CD4-positive, alpha-beta T cell treated with Interferon alpha-2 for 1 hour (primary cell): Measurements from ENCODE around the gene TENM3.
"Not testable (repeated sequence)": the region's sequence is repeated elsewhere in the genome, so short reads cannot be mapped to it uniquely, and the experiment has no call there.

ENCODE experiments used
- DNase-seq, 2 donors: peaks; one replicate each; pipeline ENCODE4 v3.0.0-alpha.2; 2020 to 2022

TENM3 gene

DNA sequence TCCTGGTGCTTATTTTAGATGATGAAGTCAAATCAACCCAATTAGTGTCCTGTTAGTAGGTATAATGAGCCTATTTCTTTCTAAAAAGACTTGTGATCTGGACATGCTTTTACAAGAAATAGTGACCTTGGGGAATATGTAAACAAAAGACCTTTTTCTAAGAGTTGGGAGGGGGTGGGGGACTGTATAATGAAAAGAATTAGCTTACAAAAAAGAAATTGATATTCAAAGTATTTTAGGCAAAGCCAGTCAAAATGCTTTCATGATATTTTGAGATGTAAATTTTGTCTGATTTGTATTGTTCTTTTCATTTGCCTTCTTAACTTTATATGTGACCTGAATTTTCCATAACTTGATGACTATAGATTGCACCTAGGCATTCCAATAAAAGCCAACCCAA lies 559.4 kb downstream of the TENM3 start:
- no peak for DNase-seq

DNA sequence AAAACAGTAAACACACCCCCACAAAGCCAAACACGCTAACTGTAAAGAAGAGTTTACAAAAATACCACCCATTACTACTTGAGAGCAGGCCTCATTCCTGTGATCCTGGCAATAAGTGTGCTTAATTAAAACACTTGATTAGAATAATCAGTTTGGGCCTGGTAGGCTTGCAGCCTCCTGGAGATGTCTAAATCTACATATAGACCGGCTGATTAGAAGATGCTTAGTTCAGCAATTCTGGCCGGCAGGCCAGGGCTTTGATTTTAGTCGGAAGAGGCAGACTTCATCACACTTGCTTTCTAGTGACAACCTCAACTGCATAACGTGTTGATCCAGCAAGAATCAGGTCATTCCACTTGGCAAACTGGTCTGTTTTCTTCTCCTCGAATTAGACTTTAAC lies 560.0 kb downstream of the TENM3 start:
- DNase-seq, result no peak

DNA sequence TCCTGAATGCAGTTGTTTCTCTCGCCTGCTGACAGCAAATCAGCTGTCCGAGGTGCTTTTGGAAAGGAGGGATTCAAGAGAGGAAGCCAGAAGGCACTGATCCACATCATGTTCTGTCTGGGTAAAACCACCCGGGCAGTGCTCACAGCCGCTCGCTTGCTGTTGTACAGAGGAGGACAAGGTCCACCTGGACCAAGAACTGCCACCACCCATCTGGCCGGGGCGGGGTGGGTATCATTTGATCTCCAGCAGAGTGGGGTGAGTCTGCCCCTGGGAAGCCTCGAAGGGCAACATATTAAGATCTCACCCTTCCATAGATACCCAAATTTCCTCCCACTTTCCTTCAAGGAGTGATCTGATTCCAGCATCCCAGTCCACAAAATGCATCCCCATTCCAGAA lies 560.9 kb downstream of the TENM3 start:
- DNase-seq, result no peak

DNA sequence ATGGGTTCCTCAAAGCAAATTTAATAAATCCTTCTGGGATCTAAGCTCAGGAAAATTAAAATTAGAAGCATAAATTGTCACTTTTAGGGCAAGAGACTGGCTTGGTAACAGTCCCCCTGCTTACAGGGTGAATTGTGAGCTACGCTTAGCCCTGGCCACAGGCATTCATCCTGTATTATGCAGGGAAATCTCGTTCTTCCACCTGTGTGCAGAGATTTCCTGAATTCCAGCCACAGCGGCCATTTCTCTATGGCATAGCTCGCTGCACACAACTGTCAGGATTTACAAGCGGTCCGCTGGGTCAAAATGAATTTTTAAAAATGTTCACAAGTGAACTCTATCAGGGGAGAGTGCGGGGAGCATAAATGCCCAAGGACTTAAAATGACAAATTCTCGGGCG lies 562.1 kb downstream of the TENM3 start:
- no peak for DNase-seq

DNA sequence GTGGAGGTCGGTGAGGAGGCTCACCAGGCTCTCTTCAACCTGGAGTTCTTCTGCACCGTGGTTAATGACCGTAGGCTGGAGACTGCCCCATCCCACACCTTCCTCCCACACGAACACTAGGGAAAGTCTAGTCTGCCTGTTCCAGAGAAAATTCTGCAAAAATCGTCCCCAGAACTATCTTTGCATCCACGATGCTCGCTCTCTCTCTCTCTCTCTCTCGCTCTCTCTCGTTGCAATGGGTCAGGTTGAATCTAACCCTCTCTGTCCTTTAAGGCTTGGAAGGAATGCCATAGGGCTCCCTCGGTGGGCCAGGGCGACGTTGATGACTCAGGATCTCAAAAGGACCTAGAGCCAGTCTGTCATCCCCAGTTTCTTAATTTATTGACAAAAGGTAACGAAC lies 562.5 kb downstream of the TENM3 start:
- no peak for DNase-seq

DNA sequence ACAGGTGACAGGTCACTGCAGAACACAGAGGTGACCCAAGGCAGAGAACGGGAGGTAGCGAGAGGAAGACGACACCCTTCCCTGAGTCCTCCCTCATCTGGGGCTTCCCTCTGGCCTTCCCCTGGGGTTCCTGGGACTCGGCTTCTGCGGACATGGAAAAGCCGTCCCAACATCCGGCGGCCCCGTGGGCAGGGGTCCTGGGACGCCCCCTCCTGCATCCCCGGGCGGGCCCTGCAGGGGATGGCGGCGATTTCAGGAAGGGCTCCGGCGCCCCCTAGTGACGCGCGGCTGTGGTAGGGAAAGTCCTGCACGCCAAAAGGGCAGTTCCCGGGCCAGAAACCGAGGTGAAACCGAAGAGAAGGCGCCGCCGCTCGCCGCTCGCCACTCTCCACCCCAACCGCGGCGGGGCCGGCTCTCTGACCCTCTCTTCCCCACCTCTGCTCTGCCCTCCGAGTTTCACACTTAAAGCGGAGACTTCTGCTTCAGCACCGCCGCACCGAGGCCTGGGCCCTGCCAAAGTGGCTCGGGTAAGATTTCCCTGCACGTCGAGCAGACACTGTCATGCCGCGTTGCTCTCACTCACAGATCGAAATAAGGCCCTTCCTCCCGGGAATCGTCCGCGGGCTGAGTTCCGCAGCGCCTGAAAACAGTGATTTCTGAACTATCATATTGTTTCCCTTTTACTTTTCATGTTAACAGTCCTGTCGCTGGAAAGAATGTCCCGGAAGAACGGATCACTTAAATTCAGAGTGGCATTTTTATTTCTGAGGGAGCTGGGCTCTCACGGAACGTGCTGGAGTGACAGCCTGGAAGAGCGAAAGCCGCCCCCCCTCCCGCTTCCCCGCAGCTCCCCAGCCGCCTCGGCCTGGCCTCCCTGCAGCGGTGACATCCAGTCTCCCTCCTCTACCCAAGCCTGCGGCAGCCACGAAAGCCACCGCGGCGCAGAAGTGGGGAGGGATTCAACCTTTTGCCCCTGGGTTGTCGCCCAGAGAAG lies 563.4 kb downstream of the TENM3 start:
- DNase-seq, result peak; percentile 57 to 64

DNA sequence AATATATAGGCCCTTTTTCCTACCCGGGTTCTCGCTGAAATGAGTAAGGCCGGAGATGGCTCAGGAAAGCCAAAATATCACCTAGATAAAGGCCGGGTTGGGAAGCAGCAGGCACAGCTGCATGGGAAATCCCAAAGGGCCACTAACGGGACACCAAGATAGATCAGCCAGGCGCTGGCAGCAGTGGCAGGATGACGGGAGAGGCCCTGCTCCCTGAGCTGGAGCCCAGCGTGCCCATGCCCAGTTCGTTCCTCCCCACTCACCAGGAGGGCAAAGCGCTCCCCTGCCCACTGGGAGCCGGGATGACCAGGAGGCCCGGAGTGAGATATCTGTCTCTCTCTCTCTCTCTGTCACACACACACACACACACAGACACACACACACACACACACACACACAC lies 564.1 kb downstream of the TENM3 start:
- DNase-seq, result no peak

DNA sequence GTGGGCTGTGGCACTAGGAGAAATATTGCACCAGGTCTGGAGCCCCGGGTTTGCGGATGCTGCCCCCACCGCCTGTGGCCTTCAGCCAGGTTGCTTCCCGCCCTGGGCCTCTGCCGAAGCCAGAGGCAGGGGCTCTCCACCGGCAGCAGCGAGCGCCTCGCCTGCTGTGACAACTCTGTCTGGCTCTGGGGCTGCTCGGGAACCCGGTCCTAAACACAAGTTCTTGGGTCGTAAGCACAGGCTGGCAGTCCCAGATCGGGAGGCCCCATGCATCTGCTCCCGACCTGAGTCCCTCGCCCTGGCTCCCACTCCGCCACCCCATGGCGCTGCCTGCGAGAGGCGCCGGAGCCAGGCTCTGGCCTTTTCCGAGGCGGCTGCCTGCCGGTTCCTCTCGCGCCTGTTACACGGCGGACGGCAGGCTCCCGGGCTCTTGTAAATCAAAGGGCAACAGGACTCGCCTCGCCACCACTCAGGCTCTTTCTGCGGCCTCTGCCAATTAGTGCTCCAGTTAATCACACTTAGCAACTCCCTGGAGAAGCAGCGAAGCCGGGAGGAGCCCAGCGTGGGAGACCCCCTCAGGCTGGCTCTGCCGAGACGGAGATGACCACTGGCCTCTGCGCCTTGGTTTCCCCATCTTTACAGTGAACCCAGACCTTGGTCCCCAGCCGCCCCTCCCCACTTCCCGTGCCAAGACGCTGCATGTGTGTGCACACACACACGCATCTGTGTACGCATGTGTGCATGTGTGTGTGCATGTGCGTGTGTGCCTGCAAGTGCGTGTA lies 564.8 kb downstream of the TENM3 start:
- no peak for DNase-seq

DNA sequence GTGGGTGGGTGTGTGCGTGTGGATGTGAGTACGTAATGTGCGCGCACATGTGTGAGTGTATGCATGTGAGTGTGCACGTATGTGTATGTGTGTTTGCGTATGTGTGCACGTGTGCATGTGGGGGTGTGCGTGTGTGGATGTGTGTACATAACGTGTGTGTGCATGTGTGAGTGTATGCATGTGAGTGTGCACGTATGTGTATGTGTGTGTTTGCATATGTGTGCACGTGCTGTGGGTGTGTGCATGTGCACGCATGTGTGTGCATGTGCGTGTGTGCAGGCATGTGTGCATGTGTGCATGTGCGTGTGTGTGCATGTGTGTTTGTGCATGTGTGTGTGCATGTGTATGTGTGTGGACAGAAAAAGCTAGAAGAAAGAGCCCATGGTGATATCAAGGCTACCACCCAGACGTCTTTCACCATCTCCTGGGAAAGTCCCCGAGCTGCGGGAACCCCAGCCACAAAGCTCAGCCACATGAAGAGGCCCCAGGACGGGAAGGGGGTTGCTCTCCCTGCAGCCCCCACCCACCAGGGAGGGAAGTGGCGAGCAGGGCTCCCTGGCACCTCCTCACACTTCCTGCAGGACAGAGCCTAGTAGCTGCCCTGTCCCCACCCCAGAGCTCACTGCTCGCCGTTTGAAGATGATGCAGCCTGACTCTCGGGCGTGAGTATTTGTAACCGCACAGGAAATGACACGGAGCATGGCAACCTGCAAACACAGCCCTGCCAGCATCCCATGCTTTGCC lies 565.6 kb downstream of the TENM3 start:
- DNase-seq, result peak; percentile 72 to 82

DNA sequence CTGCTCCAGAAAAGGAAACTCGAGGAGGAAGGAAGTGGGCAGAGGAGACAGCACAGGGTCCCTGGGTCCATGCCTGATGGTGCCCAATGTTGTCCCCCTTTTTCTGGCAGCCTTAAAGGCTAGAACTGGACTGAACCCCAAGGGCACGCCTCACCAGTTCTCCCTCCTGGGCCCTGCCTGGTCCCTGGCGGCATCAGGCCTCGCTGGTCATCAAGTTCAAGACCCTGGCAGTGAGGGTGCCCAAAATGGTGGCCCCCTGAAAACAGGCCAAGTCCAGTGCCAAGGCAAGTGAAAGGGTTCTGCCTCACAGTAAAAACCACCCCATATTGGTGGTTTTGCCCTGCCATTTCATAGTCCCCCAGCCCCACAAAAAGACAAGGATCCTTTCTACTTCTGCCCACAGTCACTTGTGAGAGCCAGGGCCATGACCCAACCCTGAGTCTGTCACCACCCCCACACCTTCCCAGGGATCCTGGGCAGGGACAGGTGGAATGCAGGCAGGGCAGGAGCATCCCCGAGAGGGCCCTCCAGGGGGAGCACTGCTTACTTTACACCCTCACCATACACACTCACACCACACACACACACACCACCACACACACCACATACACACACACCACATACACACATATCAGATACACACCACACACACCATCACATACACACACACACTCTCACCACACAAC lies 566.4 kb downstream of the TENM3 start:
- DNase-seq, result peak; percentile 17 to 27

DNA sequence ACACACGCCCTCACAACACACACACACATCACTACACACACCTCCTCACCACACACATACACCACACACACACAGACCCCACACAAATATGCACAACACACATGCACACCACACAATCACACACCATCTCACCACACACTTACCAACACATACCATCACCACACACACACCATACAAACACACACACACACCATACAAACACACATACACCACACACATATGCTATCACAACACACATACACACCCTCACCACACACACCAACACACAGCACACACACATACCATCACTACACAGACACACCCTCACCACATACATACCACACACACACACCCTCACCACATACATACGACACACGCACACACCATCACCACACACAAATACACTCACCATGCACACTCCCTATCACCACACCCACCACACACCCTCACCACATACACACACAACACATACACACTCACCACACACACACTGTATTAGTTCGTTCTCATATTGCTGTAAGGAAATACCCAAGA lies 567.0 kb downstream of the TENM3 start:
- no peak for DNase-seq

DNA sequence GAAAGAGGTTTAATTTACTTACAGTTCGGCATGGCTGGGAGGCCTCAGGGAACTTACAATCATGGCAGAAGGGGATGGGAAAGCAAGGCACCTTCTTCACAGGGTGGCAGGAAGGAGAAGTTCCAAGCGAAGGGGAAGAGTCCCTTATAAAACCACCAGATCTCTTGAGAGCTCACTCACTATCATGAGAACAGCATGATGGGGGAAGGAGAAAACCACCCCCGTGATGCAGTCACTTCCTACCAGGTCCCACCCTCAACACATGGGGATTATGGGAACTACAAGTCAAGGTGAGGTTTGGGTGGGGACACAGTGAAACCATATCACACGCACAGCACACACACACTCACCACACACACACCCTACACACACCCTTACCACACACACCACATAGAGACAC lies 569.7 kb downstream of the TENM3 start:
- no peak for DNase-seq

DNA sequence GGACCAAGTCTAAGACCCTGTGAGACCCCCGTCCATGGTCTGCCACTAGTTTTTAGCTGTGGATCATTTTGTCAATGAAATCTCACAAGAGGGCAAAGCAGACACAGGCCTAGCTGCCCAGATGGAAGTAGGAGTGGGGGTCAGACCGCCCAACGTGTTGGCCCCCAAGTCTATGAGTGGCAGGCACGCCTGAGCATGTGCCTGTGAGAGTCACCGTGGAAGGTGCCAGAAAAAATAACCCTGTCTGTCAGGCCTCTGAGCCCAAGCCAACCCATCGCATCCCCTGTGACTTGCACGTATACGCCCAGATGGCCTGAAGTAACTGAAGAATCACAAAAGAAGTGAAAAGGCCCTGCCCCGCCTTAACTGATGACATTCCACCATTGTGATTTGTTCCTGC lies 570.9 kb downstream of the TENM3 start:
- DNase-seq, result not testable (repeated sequence)

DNA sequence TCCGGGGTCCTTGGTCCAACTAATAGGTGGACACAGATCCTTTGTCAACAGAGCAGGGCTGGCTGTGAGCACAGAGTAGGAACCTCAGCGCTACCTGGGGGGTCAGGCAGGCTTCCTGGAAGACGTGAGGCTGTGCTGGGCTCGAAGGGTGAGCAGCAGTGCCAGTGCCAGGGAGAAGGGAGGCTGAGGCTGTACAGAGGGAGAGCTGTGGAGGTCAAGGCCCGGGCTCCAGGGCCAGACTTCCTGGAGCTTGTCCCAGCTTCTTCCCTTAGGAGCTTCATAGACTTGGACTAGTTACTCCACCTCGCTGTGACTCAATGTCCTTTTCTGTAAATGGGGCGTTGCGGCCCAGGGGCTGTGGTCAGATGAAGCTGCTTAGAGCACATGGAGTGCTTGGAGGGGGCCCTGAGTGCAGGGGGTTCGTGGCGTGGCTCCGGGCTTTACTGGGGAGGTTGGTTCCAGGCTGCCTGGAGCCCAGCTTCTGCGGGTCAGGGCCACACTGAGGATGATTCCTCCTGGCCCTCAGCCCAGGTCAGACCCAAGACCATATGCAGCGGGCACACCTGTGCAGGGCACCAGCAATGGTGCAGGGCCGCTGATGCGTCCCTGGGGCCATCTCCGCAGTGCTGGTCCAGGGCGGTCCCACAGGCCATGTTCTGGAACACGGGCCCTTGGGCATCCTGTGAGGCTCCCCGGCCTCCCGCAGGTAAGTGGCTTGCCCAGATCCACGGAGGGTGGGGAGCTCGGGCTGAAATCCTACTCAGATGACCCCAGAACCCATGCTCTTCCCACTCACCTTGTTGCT lies 575.9 kb downstream of the TENM3 start:
- DNase-seq, result no peak

DNA sequence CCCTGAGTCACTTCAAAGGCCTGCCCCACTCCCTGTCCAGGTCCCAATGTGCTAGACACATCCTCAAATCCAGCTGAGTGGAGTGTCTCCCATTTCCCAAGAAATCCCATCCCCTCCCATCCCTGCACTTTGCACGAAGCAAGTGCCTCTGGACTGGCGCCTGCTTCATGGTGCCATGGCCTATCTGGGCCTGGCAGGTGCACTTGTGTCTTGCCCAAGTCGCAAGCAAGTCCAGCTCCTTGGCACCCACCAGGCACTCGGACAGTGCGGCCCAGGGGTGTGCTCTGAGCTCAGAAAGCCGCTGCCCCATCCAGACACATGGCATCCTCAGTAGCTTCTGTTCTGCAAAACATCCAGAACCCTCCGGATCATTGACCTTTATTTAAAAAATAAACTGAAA lies 576.5 kb downstream of the TENM3 start:
- no peak for DNase-seq

DNA sequence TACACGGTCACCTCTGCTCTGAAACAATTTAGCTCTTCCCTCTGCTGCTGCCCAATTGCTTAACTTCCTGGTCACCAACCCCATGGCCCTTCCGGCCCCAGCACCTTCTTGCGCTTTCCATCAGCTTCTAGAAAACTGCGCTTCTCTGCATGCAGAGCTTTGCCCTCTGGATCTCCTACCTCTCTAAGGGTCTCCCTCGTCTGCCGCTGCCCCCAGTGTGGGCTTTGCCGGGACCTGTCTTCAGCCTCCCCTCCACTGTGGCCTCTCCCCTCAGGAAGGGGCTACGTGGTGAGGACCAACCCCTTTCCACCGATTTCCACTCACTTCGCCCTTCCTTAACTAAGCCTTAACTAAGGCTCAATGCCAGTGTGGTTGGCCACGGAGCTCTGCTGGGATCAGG lies 579.4 kb downstream of the TENM3 start:
- no peak for DNase-seq

DNA sequence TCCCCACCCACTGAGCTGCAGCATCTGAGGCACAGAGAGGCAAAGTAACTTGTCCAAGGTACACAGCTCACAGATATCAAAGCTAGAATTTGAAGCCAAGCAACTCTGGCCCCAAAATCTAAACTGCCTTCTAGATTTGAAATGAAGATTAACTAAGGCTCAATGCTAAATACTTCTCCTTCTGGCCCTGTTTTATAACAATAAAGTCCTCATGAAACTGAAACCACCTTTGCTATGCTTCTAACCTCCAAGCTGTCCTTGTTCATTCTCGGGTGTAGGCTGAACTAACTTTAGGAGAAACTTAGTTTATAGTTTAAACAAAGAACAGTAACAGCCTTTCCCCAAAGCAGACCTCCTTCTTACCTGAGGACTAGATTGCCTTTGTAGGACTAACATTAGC lies 580.4 kb downstream of the TENM3 start:
- DNase-seq, result no peak

DNA sequence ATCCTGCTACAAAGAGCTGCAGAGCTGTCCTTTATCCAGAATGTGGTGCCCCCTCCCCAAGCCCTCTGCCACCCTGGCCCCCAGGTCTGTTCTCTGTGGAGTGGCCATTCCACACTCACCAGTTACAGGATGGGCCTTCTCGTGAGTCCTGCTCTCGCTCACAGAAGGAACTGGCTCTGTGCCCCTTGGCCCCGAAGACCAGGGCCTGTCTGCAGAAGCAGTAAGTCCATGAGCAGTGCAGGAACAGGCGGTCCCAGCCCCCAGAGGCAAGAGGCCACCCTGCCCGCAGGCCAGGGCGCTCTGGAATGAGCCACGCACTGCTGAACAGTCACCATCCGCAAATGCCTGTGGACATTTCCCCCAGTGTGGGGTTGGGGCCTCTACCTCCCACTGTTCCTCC lies 581.8 kb downstream of the TENM3 start:
- DNase-seq, result no peak

DNA sequence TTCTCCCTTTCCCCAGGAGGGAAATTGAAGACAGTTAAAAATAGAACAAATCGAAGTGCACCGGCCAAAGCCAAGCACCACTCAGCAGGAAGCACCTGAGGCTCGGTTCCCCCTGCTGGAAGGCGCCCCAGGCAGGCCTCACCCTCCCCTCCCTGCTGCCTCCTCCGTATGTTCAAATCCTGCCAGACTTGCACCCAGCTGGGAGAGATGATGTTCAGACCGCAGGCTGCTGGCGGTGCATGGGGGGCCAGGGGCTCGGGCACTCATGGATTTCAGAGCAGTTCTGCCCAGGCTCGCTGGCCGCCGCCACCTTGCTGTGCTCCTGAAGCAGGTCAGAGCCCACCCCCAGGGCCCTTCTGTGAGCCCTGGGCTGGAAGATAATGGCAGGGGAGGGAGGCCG lies 582.6 kb downstream of the TENM3 start:
- DNase-seq, result no peak

DNA sequence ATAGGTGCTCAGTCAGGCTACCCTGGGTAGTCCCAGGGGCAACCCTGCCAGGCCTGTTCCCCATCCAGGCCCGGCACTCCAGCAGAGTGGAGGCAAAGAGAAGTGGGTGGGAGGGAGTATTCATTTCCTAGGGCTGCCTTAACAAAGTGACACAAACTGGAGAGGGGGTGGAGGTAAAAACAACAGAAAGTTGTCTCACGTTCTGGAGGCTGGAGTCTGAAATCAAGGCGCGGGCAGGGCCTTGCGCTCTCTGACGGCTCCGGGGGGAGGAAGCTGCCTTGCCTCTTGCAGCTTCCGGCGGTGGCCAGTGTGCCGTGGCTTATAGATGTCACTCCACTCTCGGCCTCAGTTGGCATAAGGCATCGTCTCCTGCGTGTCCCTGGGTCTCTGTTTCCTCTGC lies 583.2 kb downstream of the TENM3 start:
- peak in 1 of 2 donors; percentile 30 for DNase-seq

DNA sequence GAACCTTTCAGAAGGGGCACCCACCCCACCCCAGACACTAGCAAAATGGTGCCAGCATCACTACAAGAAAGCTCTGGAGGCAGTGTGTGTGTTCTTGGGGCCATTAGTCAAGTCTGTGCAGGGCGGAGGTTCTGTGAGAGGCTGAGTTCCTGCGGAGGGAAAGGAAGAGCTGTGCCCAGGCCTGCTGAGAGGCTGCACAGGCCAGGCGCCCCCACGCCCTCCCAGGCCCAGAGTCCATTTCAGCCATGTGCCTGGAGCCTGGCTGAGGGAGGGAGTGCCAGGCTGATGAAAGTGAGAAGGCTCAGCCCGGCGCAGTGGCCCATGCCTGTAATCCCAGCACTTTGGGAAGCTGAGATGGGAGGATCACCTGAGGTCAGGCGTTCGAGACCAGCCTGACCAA lies 584.0 kb downstream of the TENM3 start:
- no peak for DNase-seq

DNA sequence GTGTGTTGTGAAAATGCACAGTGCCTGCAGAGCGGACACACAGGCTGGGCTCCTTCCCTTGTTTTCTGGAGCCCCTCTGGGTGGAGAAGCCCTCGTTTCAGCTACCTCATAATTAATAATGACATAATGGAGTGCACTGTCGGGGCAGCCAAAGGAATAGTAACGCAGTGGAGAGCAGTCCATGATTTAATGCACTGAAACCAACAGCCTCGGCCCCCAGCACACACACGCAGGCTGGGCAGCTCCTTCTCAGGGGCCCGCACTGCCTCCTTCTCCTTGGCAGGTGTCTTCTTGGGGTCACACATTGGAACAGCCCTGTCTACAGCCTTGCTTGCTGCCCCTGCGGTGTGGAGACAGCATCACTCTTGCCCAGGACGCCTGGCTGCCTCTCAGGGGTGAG lies 584.8 kb downstream of the TENM3 start:
- DNase-seq, result no peak
